ENCODE data around the gene MYOCD.

GRCh38 chr17:12808723-12809122 is 143.0 kb downstream of the MYOCD start:
- TF ChIP-seq, protein P1, sequence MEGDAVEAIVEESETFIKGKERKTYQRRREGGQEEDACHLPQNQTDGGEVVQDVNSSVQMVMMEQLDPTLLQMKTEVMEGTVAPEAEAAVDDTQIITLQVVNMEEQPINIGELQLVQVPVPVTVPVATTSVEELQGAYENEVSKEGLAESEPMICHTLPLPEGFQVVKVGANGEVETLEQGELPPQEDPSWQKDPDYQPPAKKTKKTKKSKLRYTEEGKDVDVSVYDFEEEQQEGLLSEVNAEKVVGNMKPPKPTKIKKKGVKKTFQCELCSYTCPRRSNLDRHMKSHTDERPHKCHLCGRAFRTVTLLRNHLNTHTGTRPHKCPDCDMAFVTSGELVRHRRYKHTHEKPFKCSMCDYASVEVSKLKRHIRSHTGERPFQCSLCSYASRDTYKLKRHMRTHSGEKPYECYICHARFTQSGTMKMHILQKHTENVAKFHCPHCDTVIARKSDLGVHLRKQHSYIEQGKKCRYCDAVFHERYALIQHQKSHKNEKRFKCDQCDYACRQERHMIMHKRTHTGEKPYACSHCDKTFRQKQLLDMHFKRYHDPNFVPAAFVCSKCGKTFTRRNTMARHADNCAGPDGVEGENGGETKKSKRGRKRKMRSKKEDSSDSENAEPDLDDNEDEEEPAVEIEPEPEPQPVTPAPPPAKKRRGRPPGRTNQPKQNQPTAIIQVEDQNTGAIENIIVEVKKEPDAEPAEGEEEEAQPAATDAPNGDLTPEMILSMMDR (conservative IDR thresholded peaks at IDR 0.05): no peak
- TF ChIP-seq EZH2 (IDR thresholded peaks at IDR 0.05; ENCODE audit: low read depth): no peak
